ENCODE measurements around the gene PIP5K1B.
A peak's percentile ranks its signal among the peaks of the same experiment; 100 is the strongest.

The PIP5K1B gene

GRCh38 chr9:68708513-68708912 is 3.5 kb downstream of the PIP5K1B start:
- DNase-seq, result no peak

DNA sequence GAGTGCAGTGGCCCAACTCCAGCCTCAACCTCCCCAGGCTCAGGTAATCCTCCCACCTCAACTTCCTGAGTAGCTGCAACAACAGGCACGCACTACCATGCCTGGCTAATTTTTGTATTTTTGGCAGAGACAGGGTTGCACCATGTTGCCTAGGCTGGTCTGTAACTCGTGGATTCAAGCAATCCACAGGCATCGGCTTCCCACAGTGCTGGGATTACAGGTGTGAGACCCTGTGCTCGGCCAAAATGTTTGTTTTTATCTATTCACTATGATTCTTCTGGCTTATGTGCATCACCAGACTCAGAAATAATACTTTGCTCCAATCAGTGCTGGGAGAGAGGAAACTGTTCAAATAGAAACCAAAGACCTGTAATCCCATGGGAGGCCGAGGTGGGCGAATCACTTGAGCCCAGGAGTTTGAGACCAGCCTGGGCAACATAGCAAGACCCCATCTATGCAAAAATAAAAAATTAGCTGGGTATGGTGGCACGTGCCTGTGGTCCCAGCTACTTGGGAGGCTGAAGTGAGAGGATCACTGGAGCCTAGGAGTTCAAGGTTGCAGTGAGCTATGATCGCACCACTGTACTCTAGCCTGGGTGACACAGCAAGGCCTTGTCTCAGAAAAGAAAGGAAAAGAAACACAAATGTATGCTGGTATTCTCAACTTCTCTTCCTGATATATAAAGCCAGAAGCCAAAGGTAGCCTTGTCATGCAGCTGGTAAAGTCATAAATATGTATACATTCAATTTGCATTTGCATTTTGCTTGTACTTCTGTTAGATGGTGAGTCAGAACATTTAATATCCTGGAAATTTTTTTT is 4.5 kb downstream of the PIP5K1B start:
- no peak for DNase-seq

DNA sequence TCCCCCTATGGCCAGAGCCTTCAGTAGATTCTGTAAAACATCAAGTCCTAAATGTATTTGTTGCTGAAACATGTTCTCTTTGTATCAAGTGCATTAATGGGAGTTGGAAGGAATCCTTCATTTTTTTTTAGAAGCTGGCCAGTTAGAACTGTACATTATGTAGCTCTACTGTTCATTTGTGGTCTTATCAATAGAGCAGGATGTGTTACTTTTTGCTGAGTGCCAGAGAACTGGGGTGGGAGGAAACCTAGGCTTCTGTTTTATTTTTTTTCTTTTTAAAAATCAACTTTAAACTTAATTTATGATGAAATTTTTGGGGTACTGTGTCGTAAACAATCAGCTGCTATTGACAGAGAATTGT is 5.1 kb downstream of the PIP5K1B start:
- DNase-seq, result no peak

DNA sequence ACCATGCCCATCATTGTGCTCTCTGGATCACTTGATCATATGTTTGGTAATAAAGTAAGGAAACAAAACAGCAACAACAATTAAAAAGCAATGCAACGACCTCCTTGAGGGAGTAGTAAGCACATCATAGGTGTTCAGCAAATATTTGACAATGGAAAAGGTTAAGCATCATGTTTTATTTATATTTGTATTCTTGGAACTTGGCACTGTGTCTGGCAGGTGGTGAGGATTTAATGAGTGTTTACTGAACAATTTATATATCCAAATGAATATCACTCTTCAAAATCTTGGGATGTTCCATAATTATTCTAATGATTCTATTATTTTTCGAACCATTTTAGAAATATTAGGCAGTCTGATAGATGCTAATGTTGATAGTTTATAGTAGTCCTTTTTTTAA is 6.2 kb downstream of the PIP5K1B start:
- DNase-seq, result no peak

DNA sequence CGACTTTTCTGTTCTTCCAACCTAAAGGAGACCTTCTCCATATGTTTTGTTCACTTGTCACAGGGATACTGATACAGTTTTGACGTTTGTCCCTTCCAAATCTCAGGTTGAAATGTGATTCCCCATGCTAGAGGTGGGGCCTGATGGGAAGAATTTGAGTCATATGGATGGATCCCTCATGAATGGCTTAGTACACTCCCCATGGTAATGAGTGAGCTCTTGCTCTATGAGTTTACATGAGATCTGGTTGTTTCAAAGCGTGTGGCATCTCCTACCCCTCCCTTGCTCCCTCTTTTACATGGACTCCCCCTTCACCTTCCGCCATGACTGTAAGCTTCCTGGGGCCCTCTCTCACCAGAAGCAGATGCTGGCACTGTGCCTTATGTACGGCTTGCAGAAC is 6.9 kb downstream of the PIP5K1B start:
- no peak for DNase-seq

GRCh38 chr9:68714416-68715180 is 9.6 kb downstream of the PIP5K1B start:
- DNase-seq, result peak; percentile 26

DNA sequence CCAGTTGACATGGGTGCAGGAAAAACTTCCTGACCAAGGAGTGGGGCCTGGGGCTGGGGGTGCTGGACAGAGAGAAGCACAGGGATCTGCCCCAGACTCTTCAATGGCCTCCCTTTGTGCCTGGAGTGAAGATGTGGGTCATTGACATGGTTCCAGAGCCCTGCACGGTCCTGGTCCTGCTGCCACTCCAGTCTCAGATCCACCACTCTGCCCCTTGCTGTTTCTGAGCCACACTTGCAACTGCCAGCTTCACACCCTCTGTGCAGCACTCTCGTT is 10.1 kb downstream of the PIP5K1B start:
- DNase-seq, result no peak

DNA sequence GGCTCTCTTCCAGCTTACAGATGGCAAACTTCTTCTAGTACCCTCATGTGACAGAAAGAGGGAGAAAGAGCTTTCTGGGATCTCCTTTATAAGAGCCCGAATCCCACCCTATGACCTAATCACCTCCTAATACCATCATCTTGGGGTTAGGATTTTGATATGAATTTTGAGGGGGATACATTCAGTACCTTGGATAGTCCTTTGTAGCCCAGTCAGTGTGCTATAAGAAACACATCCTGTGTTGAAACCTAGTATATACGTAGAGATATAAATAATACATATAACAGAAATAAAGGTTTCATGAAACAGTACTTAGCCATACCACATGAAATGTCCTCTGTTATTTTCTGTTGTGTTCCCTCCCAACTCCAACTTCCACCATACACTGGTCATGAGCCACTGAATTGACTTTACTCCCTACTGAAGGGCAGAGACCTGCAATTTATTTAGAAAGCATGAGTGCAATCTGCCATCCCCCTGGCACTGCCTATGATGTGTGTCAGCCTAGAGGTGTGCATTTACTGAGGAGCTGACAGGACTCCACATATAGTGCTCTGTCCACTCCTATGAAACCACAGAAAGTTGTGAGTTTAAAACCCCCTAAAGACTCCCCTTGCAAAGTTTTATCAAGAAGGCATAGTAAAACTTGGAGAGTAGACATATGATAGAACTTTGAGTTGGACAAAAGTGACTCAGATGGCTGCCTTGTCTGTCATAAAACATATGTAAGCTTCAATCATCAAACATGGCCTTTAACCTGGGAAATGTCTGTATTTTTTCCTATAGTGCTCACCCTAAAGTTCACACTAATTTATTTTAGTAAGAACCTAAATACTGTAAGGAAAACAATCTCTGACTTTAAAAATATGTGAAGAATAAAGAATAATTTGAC is 12.8 kb downstream of the PIP5K1B start:
- no peak for DNase-seq

GRCh38 chr9:68719847-68720246 is 14.8 kb downstream of the PIP5K1B start:
- no peak for DNase-seq

DNA sequence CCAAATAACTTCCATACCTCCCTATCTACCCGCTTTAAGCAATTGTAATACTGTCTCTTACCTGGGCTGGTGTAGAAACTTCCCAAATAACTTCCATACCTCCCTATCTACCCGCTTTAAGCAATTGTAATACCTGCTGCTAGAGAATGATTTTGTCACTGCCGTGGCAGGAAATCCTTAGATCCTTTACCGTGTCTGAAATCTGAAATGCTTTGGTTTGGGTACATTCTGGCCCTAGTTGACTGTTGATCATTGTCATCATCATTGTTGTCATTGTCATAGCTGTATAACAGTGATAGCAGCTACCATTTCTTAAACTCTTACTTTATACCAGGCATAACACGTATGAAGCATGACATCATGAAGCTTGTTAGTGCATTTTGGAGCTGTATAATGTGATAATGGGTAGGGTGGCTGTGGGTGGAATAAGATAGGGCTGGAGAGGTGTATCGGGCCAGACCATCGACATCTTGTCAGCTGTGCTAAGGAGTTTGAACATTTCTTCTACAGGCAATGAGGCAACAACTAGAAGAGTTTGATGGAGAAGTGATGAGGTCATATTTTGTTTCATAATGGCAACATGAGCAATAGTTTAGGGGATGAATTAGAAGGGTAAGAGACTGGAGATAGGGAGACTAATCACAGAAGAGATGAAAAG is 15.7 kb downstream of the PIP5K1B start:
- DNase-seq, result no peak

- no peak for DNase-seq
These were observed 16.8 kb downstream of the PIP5K1B start for GRCh38 chr9:68721666-68722330.

DNA sequence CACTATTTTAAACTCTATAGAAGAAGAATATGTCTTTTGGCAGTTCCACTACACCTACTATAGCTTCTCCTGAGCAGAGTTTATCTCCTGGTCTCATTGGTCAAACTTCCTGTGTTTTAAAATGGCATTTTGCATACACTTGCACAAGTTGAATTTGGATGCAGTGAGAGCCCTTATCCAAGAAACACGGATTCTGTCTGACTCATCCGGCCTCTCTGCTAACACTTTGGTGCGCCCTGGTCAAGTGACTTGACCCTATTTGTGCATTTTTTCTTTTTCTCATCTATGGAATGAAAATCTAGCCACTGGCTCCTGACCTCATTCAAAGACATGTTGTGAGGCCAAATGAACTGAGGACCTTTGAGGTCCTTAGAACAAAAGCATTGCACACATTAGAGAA is 20.0 kb downstream of the PIP5K1B start:
- DNase-seq, result no peak

DNA sequence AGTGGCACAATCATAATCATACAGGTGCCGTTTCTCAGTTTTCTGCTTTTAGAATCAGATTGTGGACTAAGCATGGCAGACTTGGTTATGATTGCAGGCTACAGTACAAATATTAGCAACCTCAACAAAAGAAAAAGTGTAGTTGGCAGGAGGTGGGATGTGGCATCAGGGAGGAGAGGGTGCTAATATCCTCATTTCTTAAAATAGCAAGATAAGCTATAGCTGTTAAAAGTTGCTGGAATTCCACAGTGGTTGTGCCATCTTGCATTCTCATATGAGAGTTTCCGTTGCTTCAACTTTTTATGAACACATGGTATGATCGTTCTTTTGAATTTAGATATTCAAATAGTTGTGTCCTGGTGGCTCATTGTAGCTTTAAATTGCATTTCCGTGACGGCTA is 21.4 kb downstream of the PIP5K1B start:
- no peak for DNase-seq

DNA sequence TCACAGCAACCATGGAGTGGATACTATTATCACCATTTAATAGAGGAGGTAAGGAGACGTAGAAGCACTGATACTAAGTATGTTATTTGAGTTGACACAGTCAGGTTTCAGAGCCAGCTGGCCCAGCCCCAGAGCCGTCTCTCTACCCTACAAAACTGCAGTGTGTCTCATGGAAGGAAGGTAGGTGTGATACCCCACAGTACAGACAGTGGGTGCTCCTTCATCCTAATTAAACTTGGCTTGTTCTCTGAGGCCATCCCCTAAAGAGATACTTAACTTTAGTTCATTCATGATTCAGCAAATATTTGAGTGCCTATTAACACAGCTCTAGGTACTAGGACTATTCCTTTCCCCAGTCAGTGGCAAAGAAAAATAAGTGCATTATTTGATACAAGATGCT is 22.6 kb downstream of the PIP5K1B start:
- no peak for DNase-seq

DNA sequence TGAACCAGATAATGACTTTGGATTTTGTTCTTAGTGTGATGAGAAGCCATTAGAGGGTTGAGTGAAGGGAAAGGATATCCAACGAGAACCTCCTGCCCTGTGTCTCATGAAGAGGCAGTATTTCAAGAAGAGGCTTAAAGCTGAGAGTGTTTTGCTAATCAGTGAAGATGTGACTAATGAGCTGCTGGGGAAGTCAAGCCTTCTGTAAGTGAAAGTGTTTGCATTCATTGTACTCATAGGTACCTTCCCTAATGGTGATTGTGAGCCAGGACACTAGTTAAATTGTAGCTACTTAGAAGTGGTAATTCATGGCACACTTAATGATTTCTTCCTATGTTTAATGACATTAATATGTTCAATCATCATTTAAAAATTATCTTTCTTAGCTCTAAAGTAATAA is 23.7 kb downstream of the PIP5K1B start:
- DNase-seq, result no peak

DNA sequence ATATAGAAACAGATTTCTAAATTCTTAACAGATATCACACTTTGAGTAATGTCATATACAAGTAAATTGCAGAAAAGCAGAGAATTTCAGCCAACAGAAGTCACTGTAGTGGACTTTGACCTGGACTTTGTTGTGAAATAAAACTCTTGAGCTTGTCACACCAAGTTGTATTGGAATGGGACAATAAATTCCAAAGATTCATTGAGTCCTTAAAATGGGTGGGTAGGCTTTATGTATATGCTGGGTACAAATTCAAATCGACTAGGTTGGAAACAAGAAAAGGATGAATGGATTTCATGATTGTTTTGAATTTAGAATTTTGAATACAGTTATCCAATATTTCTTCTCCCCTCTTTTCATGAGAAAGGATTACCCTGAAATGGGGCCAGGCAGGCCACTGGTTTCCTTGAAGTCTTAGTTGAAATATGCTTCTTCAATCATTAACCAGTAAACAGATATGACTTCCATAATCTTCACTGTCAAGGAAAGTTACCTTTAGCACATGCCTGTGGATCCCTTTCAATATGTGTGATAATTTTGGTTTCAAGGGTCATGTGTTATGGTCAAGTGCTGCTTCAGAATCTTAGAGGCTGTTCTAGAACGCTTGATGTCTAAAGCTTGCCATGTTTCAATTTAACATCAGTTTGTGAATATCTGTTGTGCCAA is 25.7 kb downstream of the PIP5K1B start:
- DNase-seq, result no peak

GRCh38 chr9:68731857-68732256 is 26.8 kb downstream of the PIP5K1B start:
- DNase-seq, result no peak

DNA sequence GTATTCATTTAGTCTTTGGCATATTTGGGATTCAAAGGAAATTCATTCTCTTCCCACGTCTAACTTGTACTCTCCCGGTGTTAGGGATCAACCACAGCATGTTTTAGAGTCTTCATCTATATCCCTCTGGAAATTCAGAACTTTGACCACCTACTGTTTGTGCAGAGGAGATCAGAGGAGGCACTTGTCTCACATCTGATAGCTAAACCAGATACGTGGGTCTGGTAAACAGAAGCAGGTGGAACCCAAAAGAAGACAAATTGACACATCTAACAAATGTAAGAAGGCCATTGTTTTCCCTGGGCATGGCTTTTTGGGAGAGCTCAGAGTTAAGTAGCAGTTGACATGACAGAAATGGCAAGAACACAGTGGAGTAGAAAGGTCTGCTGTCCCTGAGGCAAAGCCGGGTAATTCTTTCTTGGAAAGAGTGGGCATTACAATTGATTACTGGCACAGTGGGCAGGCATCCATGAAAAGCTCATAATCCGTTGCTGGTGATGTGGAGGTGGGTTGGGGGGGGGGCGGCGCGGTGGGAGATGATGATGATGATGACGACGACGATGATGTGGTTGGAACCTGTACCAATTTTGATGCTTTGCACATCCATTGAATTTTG is 27.5 kb downstream of the PIP5K1B start:
- DNase-seq, result no peak

DNA sequence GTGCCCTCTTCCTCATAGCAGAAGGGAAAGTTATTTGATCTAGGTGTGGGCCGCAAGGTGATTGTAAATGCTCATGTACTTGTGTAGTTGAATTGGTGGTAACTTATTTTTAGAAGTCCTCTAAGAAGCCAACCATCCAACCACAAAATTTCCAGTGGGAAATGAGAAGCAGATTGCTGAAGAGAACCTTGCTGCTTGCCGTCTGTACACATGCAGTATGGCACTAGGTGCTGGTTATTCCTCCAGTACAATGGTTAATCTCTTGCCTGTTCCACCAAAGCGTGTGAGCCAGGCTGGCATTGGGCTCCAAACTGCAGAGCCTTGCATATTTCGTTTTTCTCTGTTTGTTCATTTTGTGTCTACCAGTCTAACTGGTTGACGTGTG is 28.0 kb downstream of the PIP5K1B start:
- no peak for DNase-seq

DNA sequence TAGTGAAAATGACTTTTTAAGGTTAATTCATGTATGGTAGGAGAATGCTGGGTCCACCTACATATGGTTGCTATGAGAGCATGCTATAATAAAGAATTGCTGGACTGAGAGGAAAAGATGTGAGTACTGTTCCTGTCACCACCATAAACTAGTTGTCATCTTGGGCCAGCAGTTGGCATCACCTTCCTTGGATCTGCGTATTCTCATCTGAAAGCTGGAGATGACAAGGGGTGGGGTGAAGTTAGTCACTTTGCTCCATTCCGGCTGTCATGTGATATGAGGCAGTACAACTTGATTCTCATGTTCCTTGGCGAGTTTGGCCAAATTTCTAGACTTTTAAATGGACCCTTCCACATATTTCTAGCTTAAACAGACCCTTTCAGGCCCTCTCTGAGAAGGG is 33.3 kb downstream of the PIP5K1B start:
- DNase-seq, result no peak

GRCh38 chr9:68739621-68740174 is 34.7 kb downstream of the PIP5K1B start:
- no peak for DNase-seq
